OCI-LY3 (cell line): ENCODE results near the gene ZNF730.

Experiments used
- EZH2phosphoT487 ChIP-seq: fragments of 200-600 bp; shearing (Covaris generic); IDR thresholded peaks from 2 replicates; pipeline ENCODE4 v1.6.1; 2018; ENCODE audit warnings: antibody characterized with exemption, mixed run types, low read depth
- TF ChIP-seq, protein P1 (sequence below): fragments of 200-600, 300-600 bp; sonication (generic); IDR thresholded peaks from 2 replicates; pipeline ENCODE4 v1.5.1; 2014; ENCODE audit warnings: antibody characterized with exemption, low read length, low read depth

DNA sequence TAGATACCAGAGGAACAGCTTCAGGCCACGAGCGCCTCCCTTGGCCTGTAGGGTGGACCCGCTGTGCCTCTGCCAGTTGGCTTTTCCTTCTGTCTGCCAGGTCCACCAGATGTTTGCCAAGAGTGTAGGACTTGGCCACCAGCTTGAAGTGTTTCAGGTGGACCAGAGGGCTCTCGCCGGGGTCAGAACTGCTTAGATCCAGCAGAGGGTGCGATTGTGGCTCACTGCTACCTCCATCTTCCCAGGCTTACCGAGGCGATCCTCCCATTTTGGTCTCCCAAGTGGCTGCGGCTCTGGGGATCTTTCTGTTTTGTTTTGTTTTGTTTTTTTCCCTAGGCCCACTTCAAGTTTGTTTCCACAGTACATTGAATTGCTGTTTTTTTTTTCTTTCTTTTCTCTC, 23.0 kb upstream of the ZNF730 start:
- TF ChIP-seq, protein P1, sequence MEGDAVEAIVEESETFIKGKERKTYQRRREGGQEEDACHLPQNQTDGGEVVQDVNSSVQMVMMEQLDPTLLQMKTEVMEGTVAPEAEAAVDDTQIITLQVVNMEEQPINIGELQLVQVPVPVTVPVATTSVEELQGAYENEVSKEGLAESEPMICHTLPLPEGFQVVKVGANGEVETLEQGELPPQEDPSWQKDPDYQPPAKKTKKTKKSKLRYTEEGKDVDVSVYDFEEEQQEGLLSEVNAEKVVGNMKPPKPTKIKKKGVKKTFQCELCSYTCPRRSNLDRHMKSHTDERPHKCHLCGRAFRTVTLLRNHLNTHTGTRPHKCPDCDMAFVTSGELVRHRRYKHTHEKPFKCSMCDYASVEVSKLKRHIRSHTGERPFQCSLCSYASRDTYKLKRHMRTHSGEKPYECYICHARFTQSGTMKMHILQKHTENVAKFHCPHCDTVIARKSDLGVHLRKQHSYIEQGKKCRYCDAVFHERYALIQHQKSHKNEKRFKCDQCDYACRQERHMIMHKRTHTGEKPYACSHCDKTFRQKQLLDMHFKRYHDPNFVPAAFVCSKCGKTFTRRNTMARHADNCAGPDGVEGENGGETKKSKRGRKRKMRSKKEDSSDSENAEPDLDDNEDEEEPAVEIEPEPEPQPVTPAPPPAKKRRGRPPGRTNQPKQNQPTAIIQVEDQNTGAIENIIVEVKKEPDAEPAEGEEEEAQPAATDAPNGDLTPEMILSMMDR: no peak
- TF ChIP-seq EZH2phosphoT487: no peak
